DLD1 (cell line): ENCODE data around the gene ACP4.
"Not testable (repeated sequence)": the region's sequence is repeated elsewhere in the genome, so short reads cannot be mapped to it uniquely, and the experiment has no call there.

Experiments used
- in situ Hi-C: cut with HindIII; loops from 2 replicates; pipeline ENCODE4 v1.10.0; 2017; ENCODE audit warnings: low sequenced_read_pairs

Gene ACP4

DNA sequence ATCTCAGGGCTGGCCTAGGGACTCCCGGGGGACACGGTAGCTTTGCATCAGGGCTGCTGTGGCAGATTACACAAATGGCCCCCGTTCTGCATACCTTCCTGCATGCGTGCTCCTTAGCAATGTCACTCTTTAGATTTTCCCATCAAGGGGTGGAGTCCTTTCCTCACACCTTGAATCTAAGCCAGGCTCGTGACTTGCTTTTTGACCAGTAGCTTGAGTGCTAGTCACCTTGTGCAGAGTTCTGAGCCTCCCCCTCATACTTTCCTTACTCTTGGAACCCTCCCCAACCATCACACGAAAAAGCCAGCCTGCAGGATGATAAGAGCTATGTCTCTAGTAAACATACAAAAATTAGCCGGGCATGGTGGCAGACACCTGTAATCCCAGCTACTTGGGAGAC lies 16.8 kb upstream of the ACP4 start:
- in situ Hi-C loops, result not testable (repeated sequence)

DNA sequence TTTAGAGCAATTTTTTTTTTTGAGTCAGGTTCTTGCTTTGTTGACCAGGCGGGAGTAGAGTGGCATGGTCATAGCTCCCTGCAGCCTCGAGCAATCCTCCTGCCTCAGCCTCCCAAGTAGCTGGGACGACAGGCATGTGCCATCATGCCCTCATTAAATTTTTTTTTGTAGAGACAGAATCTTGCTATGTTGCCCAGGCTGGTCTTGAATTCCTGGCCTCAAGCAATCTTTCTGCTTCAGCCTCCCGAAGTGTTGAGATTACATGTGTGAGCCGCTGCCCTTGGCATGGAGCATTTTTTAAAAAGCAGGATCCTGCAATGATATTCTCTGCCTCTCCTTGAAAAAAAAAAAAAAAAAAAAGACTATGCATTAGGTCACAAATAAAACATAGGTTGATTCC lies 14.1 kb upstream of the ACP4 start:
- in situ Hi-C loops, result no loop called here

DNA sequence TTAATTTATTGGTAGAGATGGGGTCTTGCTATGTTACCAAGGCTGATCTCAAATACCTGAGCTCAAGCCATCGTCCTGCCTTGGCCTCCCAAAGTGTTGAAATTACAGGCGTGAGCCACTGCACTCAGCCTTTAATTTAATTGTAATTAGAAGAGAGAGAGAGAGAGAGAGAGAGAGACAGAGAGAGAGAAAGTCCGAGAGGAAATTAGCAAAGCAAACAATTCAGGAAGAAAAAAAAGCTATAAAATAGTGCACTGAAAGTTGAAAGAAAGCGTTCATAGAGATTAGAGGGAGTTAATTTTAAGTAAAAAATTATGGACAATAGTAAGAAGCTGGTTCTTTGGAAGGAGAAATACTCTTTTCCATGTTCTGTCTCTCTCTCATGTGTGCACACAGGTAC lies 13.0 kb upstream of the ACP4 start:
- in situ Hi-C loops, result no loop called here

DNA sequence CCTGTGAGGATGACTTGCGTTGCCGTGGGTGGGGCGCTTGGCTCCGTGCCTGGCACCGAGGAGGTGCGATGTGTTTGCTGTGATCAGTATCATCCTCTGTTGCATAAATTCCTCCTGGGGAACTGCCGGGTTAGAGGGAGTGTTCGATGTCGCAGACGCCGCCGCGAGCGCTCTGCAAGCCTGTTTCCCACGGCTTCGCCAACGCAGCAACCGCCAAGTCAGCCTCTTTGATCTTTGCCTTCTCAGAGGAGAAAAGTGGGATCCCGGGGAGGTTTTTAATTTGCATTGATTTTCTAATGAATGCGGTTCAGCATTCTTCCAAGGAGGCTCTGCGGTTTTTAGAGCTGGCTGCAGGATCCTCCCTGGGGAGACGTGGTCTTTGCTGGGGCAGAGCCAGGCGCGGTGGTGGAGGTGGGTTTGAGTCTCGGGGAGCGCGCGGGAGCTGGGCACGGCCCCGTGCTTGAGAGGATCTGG lies 12.3 kb upstream of the ACP4 start:
- in situ Hi-C loops, result no loop called here

DNA sequence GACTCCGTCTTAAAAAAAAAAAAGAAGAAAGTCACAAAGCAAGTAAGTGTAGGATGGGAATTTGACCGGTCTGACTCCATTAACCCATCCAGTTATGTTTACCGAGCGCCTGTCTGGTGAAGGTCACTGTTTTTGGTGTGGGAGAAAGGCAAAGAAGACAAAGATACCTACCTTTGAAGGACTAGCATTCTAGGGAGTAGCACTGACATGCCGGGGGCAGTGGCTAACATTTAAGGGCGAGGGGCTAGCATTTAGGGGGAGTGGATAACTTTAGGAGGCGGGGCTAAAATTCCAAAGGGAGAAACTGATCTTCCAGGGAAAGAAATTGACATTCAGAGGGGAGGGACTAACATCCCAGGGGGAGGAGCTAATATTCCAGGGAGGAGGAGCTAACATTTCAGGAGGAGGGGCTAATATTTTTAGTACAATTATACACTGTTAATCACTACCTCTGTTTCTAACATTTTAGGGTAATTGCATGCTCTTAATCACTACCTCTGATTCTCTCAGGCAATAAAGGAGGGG lies 11.2 kb upstream of the ACP4 start:
- in situ Hi-C loops, result no loop called here

DNA sequence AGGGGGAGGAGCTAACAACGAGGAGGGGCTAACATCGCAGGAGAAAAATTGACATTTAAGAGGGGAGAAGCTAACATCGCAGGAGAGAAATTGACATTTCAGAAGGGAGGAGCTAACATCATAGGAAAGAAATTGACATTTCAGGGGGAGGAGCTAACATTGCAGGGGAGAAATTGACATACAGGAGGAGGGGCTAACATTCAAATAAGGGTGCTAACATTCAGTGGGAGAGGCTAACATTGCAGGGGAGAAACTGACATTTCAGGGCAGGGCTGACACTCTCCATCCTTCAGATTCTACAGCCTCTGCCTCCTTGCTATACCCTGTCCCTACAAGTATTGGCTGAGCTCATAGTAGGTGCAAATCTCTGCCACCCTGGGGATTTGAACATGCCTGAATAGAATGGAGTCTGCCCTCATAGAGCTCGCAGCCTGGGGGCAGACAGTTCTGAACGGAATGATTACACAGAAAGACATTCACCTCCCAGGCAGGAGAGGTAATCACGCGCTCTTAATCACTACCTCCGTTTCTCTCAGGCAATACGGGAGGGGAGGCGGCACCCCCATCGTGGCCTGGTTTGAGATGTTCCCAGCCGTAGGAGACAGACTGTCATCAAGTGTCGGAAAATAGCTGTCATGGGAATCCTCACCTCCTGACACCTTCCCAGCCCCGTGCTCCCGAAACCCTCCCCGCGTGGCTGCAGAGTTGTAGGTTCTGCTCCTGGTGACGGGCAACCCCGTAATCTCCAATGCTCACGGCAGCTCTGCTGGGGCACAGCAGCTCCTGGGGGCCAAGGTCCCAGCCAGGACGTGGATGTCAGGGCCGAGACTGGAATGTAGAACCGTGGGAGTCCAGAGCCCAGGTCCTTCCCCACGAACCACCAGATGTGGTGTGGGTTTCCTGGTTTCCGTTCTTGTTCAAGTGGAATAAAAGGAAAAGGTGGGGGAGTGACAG lies 10.4 kb upstream of the ACP4 start:
- in situ Hi-C loops, result no loop called here

DNA sequence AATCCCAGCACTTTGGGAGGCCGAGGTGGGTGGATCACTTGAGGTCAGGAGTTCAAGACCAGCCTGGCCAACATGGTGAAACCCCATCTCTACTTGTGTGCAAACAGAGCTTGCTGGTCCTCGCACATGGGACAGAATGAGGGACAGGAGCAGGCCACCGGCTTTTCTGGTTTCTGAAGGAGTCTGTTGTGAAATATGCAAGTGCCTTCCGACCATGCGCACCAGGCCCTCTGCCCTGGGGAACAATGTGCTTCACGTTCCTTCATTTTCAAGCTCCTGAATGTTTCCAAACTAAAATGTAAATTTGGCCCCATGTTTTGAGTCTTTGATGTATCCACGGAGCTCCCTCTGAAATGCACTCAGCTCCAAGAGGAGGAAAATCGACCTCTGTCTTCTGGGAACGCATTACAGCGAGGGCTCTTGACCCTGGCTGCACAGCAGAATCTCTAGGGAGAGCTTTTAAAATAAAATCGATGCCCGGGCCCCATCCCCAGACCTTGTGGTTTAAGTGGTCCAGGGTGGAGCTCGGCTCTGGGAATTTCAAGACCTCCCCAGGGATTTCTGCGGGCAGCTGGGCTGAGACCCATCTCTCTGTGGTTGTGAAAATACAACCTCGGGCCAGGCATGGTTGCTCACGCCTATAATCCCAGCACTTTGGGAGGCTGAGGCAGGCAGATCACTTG lies 9.3 kb upstream of the ACP4 start:
- in situ Hi-C loops, result no loop called here

DNA sequence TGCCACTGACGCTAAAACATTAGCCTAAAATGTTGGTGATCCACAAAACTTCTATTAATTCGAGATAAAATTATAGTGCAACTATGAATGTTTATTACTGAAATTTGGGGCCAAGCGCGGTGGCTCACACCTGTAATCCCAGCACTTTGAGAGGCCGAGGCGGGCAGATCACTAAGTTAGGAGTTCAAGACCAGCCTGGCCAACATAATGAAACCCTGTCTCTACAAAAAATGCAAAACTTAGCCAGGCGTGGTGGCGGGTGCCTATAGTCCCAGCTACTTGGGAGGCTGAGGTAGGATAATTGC lies 6.4 kb upstream of the ACP4 start:
- in situ Hi-C loops, result not testable (repeated sequence)

DNA sequence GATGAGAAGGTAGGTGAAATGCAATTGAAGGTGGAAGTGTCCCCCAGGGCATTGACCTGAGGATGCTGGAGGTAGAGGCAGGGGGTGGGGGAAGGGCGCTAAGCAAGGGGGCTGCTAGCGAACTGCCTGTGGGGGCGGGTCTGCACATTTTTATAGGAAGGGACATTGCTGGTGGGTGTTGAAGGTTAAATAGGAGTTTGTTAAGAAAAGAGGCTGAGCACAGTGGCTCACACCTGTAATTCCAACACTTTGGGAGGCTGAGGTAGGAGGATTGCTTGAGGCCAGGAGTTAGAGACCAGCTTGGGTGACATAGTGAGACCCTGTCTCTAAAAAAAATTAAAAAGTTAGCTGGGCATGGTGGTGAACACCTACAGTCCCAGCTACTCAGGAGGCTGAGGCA lies 5.5 kb upstream of the ACP4 start:
- in situ Hi-C loops, result no loop called here

DNA sequence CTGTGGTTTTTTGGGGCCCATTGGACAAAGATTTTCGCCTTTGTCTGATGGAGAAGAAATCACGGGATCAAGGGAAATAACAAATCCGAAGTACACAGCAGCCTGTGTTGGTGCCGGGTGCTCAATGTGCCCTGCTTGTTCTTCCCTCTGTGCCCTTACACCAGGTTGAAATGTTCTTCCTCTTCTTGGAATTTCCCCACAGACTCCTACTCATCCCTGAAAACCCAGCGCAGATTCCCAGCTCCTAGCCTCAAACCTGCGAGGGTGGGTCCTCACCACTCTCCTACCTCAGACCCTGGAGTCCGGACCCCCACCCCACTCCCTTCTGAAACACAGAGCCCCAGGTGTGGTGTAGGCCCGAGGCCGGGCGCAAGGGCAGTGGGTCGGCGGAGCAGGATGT lies 4.9 kb upstream of the ACP4 start:
- in situ Hi-C loops, result no loop called here

DNA sequence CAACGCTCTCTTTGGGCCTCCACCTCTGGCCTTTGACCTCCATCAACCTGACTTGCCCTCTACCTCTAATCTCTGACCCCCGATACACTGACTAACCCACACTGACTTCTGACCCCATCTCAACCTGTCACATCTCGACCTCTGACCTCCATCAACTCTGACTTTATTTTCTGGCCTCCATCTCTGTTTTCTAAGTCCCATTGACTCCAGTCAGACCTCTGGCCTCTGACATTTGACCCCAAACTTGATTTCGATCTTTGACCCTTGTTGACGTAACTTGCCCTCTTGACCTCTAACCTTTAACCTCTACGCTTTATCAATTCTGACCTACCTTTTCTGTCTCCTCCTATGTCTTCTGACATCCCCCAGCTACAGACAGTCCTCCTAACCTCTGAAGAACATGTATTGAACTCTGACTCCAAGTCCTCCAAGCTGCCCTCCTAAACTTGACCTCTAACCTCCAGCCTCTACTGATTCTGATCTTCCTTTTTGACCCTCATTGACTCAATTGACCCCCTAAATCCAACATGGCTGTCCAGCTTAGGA lies 780 bp downstream of the ACP4 start:
- in situ Hi-C loops, result no loop called here

DNA sequence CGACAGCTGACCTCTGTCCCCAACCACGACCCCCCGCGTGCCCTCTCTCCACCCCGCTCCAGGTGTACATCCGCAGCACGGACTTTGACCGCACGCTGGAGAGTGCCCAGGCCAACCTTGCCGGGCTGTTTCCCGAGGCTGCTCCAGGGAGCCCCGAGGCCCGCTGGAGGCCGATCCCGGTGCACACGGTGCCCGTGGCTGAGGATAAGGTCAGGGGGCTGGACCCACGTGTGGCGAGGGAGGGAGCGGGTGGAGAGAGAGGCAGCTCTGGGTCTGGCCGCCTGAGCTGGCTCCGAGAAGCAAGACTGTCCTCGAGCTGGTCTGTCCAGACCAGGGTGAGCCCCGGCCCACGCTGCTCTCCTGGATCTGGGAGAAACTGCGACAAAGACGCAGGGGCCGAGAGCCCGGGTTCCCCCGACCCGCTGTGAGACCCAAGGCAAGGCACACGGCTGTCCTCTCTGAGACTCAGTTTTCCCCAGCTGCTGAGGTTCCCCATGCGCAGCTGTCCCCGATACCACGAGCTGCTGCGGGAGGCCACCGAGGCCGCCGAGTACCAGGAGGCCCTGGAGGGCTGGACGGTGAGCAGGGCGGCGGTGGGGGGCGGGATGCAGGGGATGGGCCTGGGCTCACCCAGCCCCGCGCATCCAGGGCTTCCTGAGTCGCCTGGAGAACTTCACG lies 1.5 kb downstream of the ACP4 start:
- in situ Hi-C loops, result no loop called here

DNA sequence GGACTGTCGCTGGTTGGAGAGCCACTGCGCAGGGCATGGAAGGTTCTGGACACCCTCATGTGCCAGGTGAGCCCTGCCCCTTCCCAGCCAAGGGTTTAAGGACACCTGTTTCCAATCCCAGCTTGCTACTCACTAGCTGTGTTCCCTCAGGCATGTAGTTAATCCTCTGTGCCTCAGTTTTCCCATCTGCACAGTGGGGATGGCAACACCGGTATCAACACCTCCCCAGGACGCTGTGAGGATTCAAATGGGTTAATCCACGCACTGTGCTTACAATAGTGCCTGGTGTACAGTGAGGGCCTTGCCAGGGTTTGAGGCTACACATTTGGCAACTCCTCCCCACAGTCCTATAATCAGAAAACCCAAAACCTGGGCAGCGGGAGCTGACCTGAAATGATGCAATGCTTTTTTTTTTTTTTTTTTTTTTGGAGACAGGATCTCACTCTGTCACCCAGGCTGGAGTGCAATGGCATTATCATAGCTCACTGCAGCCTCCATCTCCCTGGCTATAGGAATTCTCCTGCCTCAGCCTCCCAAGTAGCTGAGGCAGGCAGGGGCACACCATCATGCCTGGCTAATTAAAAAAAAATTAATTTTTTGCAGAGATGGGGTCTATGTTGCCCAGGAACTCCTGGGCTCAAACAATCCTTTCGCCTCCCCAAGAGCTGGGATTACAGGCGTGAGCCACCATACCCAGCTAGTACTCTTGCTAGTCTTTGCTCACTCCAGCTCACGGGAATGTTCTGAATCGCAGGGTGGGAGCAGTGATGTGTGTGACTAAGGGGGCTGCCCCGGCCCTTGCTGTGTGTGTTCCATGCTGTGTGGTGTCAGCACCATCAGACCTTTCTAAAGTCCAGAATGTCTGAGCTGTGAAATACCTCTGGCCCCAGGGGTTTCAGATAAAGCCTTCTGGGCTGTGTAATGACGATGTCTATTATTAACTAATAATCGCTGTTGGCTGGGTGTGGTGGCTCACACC lies 2.3 kb downstream of the ACP4 start:
- in situ Hi-C loops, result no loop called here

DNA sequence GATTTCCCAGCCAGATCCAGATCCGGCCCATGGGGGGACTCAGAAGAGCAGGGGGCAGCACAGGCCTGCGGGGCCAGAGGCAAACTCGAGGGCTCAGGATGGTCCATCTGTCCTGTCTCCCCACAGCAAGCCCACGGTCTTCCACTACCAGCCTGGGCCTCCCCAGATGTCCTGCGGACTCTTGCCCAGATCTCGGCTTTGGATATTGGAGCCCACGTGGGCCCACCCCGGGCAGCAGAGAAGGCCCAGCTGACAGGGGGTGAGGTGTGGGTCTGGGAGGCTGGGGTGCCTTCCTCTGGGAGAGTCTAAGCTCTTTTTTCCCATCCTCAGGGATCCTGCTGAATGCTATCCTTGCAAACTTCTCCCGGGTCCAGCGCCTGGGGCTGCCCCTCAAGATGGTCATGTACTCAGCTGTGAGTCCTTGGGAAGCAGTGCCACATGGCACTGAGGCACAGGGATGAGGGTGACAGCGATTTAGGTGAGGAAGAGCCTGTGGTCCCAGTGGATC lies 3.4 kb downstream of the ACP4 start:
- in situ Hi-C loops, result no loop called here

DNA sequence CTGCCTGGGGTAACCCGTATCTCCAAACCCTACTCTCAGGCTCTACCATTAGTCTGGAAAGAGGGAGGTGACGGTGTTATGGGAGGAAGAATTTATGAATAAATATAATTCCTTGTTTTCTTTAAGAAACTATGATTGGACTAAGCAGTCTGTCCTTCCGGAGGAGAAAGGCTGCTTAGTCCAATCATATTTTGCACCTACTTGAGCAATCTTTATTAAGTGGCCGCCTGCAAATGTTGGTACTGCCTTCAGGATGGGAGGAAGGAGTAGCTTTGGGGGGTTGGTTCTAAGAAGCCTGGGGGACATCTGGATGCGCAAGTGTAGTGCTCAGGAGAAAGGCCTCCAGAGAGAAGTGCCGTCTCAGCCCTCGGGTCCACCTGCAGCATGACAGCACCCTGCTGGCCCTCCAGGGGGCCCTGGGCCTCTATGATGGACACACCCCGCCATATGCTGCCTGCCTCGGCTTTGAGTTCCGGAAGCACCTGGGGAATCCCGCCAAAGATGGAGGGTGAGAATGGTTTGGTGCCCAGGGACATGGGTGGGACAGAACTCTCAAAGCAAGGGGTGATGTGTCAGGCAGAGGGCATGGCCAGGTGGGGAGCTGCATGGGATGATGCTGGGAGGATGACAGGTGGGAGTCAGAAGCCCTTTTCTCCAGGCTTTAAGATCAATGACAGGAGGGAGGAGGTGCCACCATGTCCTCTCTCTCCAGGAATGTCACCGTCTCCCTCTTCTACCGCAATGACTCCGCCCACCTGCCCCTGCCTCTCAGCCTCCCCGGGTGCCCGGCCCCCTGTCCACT lies 4.1 kb downstream of the ACP4 start:
- in situ Hi-C loops, result no loop called here

DNA sequence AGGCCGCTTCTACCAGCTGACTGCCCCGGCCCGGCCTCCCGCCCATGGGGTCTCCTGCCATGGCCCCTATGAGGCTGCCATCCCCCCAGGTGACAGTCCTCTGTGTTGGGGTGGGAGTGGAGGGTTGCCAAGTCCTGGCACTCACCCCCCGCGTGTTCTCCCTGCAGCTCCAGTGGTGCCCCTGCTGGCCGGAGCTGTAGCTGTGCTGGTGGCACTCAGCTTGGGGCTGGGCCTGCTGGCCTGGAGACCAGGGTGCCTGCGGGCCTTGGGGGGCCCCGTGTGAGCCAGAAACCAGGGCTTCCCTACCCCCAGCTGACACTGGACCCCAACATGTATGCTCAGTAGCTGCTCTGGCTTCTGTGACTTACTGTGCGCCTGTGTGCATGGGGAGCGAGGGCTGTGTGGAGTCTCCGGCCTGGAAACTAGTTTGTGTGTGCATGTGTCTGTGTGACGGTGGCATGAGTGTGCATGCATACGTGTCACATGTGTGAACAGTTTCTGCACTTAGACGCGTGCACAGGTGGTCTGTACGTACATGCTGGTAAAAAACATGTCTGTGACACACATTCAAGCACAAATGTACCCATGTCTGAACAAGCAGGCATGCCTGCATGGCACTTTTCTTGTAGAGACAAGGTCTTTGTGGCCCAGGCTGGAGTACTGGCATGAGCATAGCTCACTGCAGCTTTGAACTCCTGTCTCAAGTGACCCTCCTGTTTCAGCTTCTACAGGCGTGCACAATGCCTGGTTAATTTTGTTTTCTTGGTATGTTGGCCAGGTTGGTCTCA lies 4.9 kb downstream of the ACP4 start:
- in situ Hi-C loops, result no loop called here

DNA sequence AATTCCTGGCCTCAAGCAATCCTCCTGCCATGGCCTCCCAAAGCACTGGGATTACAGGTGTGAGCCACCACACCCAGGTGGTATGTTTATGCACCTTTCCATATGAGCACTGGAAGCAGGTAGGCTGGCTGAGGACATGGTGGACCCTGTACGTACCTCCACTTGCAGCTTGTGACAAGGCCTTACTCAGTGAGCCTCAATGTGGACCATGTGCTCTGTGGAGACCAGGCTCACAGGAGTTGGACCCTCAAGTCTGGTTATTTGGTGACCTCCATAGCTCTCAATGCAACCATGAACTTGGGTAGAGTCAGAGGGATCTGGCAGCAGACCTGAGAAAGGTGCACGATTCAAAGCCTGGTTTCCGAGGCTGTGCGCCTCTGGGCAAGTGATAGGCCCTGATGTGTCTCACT lies 5.5 kb downstream of the ACP4 start:
- in situ Hi-C loops, result no loop called here

DNA sequence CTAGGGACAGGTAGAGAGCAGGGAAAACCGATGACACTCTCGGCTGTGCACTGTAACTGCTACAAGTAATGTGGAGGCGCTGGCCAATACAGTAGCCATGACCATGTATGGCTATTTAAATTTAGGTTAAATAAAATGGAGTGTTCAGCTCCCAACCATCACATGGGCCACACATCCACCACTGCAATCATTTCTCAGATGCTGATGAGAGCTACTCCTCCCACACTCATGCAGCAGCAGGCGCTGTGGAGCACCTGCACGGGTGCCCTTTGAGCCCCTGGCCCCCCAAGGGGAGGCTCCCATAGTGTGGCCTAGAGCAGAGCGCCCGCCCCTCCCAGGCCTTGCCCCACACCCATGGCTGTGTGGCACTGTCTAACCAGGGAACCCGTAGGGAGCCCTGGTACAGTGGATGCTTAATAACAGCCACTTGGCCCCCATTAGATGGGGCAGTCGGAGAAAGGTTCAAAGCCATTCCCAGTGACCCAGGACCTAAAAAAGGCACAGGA lies 6.0 kb downstream of the ACP4 start:
- in situ Hi-C loops, result no loop called here
